H9 (cell line): ENCODE data around the gene UGT3A1. TPM values are rescaled to one million over a fixed set of nuclear protein-coding genes. Genes with fewer than 3 reads are reported as not detected.

Experiments
- DNase-seq: peaks from one replicate; pipeline ENCODE4 v3.0.0-alpha.2; 2017
- H2AFZ ChIP-seq: one replicate; pipeline ENCODE4 v1.6.1; 2013; ENCODE audit warnings: mild to moderate bottlenecking, low read length, control low read depth, moderate library complexity
- H2AK5ac ChIP-seq: 2 replicates; pipeline ENCODE4 v1.6.1; 2013; ENCODE audit warnings: low read length, control low read depth, mixed read lengths; ENCODE audit not compliant: insufficient read length
- H2BK120ac ChIP-seq: one replicate; pipeline ENCODE4 v1.6.1; 2013; ENCODE audit warnings: low read depth, mild to moderate bottlenecking, low read length, control low read depth, inconsistent platforms; ENCODE audit not compliant: poor library complexity, severe bottlenecking
- H2BK12ac ChIP-seq: 2 replicates; pipeline ENCODE4 v1.6.1; 2013; ENCODE audit warnings: low read length, control low read depth, mixed read lengths, low read depth; ENCODE audit not compliant: insufficient read length
- H2BK15ac ChIP-seq: 2 replicates; pipeline ENCODE4 v1.6.1; 2013; ENCODE audit warnings: low read depth, low read length, control low read depth
- H2BK20ac ChIP-seq: one replicate; pipeline ENCODE4 v1.6.1; 2013; ENCODE audit warnings: low read depth, mild to moderate bottlenecking, low read length, control low read depth, inconsistent platforms; ENCODE audit not compliant: poor library complexity, severe bottlenecking
- H2BK5ac ChIP-seq: 2 replicates; pipeline ENCODE4 v1.6.1; 2013; ENCODE audit warnings: low read length, control low read depth, mixed read lengths; ENCODE audit not compliant: insufficient read length
- H3K14ac ChIP-seq: 2 replicates; pipeline ENCODE4 v1.6.1; 2013; ENCODE audit warnings: low read length, control low read depth; ENCODE audit not compliant: insufficient read depth
- H3K18ac ChIP-seq: 2 replicates; pipeline ENCODE4 v1.6.1; 2013; ENCODE audit warnings: low read depth, mild to moderate bottlenecking, mixed read lengths, low read length, control low read depth; ENCODE audit not compliant: insufficient read length
- H3K23ac ChIP-seq: 2 replicates; pipeline ENCODE4 v1.6.1; 2013; ENCODE audit warnings: low read length, control low read depth, mixed read lengths, low read depth; ENCODE audit not compliant: insufficient read length
- H3K23me2 ChIP-seq: 2 replicates; pipeline ENCODE4 v1.6.1; 2013; ENCODE audit warnings: low read depth, mild to moderate bottlenecking, mixed read lengths, low read length, control low read depth; ENCODE audit not compliant: insufficient read length, poor library complexity, severe bottlenecking
- H3K27ac ChIP-seq: 2 replicates; pipeline ENCODE4 v1.5.1; 2013; ENCODE audit warnings: low read length, control low read depth, mixed read lengths, low read depth; ENCODE audit not compliant: insufficient read length
- H3K27me3 ChIP-seq: 2 replicates; pipeline ENCODE4 v1.6.1; 2013; ENCODE audit warnings: low read length, control low read depth, inconsistent platforms; ENCODE audit not compliant: insufficient read depth
- H3K4ac ChIP-seq: 2 replicates; pipeline ENCODE4 v1.6.1; 2013; ENCODE audit warnings: low read depth, mild to moderate bottlenecking, control low read depth, inconsistent platforms, low read length, moderate library complexity
- H3K4me1 ChIP-seq: 2 replicates; pipeline ENCODE4 v1.6.1; 2013; ENCODE audit warnings: low read length, control low read depth, inconsistent platforms; ENCODE audit not compliant: insufficient read depth
- H3K4me2 ChIP-seq: 2 replicates; pipeline ENCODE4 v1.6.1; 2013; ENCODE audit warnings: low read length, control low read depth, mixed read lengths; ENCODE audit not compliant: insufficient read length, insufficient read depth
- H3K56ac ChIP-seq: 2 replicates; pipeline ENCODE4 v1.6.1; 2013; ENCODE audit warnings: low read depth, mild to moderate bottlenecking, mixed read lengths, low read length, control low read depth; ENCODE audit not compliant: insufficient read length
- H3K79me1 ChIP-seq: 2 replicates; pipeline ENCODE4 v1.6.1; 2013; ENCODE audit warnings: low read depth, mild to moderate bottlenecking, moderate library complexity, low read length, control low read depth, inconsistent platforms; ENCODE audit not compliant: insufficient read depth, poor library complexity, severe bottlenecking
- H3K79me2 ChIP-seq: 2 replicates; pipeline ENCODE4 v1.6.1; 2013; ENCODE audit warnings: low read length, control low read depth, inconsistent platforms; ENCODE audit not compliant: insufficient read depth
- H3K9ac ChIP-seq: 2 replicates; pipeline ENCODE4 v1.6.1; 2013; ENCODE audit warnings: low read length, control low read depth, mixed read lengths; ENCODE audit not compliant: insufficient read length; ENCODE audit errors: extremely low read depth
- H3K9me3 ChIP-seq: one replicate; pipeline ENCODE4 v1.6.1; 2013; ENCODE audit warnings: low read depth, low read length, inconsistent platforms; ENCODE audit not compliant: control insufficient read depth
- H3T11ph ChIP-seq: one replicate; pipeline ENCODE4 v1.6.1; 2013; ENCODE audit warnings: mild to moderate bottlenecking, low read length, control low read depth, inconsistent platforms
- H4K20me1 ChIP-seq: one replicate; pipeline ENCODE4 v1.6.1; 2013; ENCODE audit not compliant: control insufficient read depth, insufficient read length, insufficient read depth
- H4K5ac ChIP-seq: 2 replicates; pipeline ENCODE4 v1.6.1; 2013; ENCODE audit warnings: low read depth, mild to moderate bottlenecking, mixed read lengths, low read length, control low read depth; ENCODE audit not compliant: insufficient read length
- H4K8ac ChIP-seq: replicated peaks from 2 replicates; pipeline ENCODE4 v1.6.1; 2013; ENCODE audit warnings: low read length, control low read depth, mixed read lengths, low read depth; ENCODE audit not compliant: insufficient read length
- H4K91ac ChIP-seq: 2 replicates; pipeline ENCODE4 v1.6.1; 2013; ENCODE audit warnings: low read depth, mild to moderate bottlenecking, moderate library complexity, mixed read lengths, low read length, control low read depth; ENCODE audit not compliant: insufficient read length
- H3K27ac Mint-ChIP-seq, 3 experiments: 2 replicates in 2 of 3; 3 replicates in 1 of 3; pipeline ENCODE4 v1.8.0; 2020 to 2021; ENCODE audit warnings: mixed read lengths in 3 of 3, mild to moderate bottlenecking in 1 of 3, moderate library complexity in 1 of 3
- H3K27me3 Mint-ChIP-seq: 2 replicates; pipeline ENCODE4 v1.8.0; 2021; ENCODE audit warnings: low read depth, mild to moderate bottlenecking, moderate library complexity, mixed read lengths
- H3K36me3 Mint-ChIP-seq, 3 experiments: 2 replicates in 2 of 3; 3 replicates in 1 of 3; pipeline ENCODE4 v1.8.0; 2020 to 2021; ENCODE audit warnings: low read depth in 3 of 3, mixed read lengths in 3 of 3; ENCODE audit not compliant: insufficient read depth in 1 of 3
- H3K4me1 Mint-ChIP-seq, 2 experiments: 2 replicates each; pipeline ENCODE4 v1.8.0; 2020; ENCODE audit warnings: mixed read lengths in 2 of 2
- H3K4me3 Mint-ChIP-seq, 2 experiments: 2 replicates in 1 of 2; 3 replicates in 1 of 2; pipeline ENCODE4 v1.8.0; 2020 to 2021; ENCODE audit warnings: mild to moderate bottlenecking in 2 of 2, mixed read lengths in 2 of 2, moderate library complexity in 1 of 2
- H3K9me3 Mint-ChIP-seq, 2 experiments: 2 replicates in 1 of 2; 3 replicates in 1 of 2; pipeline ENCODE4 v1.8.0; 2020; ENCODE audit warnings: mild to moderate bottlenecking in 2 of 2, mixed read lengths in 2 of 2, moderate library complexity in 1 of 2
- CTCF ChIP-seq: fragments of 200-600 bp; sonication (generic); conservative IDR thresholded peaks from 3 replicates; pipeline ENCODE4 v1.8.0; 2021; ENCODE audit warnings: antibody characterized with exemption, mild to moderate bottlenecking
- total RNA-seq: library from RNA; stranded (reverse); gene quantifications from 2 replicates; pipeline ENCODE4 v1.2.1, GENCODE V29; 2021

Gene UGT3A1
- total RNA-seq, 1 experiment from 2014 or later, result 1.8 TPM

GRCh38 chr5:36033047-36033446, 41.9 kb upstream of the UGT3A1 start:
- Histone ChIP-seq H3K79me1 (no peaks in the 10 kb centered on the region), H3K14ac (no peak overlapping the region), H2BK12ac (no peak overlapping the region), H2BK15ac (no peak overlapping the region), H3K4me1 (no peaks in the 10 kb centered on the region), H3K23ac (no peak overlapping the region), H4K91ac (no peak overlapping the region), H3T11ph (no peak overlapping the region), H3K4ac (no peak overlapping the region), H3K4me2 (no peak overlapping the region), H4K8ac (no peak overlapping the region), H3K79me2 (no peaks in the 10 kb centered on the region), H3K9me3 (no peaks in the 10 kb centered on the region), H3K27me3 (no peaks in the 10 kb centered on the region), H2BK5ac (no peak overlapping the region), H3K56ac (no peak overlapping the region), H4K5ac (no peak overlapping the region), H3K9ac (no peak overlapping the region), H2BK20ac (no peak overlapping the region), H3K27ac (no peak overlapping the region), H2BK120ac (no peak overlapping the region), H3K18ac (no peak overlapping the region), H3K23me2 (no peaks in the 10 kb centered on the region), H4K20me1 (no peaks in the 10 kb centered on the region), H2AFZ (no peak overlapping the region), H2AK5ac (no peak overlapping the region)
- TF ChIP-seq CTCF, result no peak
- H3K27me3 Mint-ChIP-seq, result peaks cover 2% of the 10 kb centered on the region
- no peak overlapping the region for H3K4me3 Mint-ChIP-seq
- H3K27ac Mint-ChIP-seq, result no peak overlapping the region
- DNase-seq, result no peak
- no peaks in the 10 kb centered on the region; a peak in 2 of 7 replicates for H3K36me3 Mint-ChIP-seq
- peaks cover 2% of the 10 kb centered on the region in 2 experiments; a peak in 1 of 4 replicates for H3K4me1 Mint-ChIP-seq
- no peaks in the 10 kb centered on the region for H3K9me3 Mint-ChIP-seq
